ENCODE measurements around the gene LRCH1.

LRCH1 gene

DNA sequence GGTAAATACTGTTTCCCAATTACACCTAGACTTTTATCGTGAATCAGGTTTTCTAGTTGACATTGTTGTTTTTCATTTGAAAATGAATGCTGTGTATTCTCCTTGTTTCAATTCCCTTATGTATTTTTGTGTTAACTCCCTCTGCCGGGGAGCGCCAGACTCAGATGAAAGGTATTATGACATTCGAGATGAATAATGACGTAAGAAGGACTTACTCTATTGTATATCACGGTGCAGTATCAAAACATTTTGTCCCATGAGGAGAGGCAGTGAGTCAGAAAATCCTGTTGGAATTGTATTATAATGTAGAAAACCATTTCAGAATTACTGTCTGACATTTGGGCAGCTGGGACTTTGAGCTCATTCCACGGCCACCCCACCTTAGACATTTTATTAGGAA lies 61.6 kb downstream of the LRCH1 start:
- DNase-seq (ENCODE audit: low read depth in 2 of 2), result no peak

DNA sequence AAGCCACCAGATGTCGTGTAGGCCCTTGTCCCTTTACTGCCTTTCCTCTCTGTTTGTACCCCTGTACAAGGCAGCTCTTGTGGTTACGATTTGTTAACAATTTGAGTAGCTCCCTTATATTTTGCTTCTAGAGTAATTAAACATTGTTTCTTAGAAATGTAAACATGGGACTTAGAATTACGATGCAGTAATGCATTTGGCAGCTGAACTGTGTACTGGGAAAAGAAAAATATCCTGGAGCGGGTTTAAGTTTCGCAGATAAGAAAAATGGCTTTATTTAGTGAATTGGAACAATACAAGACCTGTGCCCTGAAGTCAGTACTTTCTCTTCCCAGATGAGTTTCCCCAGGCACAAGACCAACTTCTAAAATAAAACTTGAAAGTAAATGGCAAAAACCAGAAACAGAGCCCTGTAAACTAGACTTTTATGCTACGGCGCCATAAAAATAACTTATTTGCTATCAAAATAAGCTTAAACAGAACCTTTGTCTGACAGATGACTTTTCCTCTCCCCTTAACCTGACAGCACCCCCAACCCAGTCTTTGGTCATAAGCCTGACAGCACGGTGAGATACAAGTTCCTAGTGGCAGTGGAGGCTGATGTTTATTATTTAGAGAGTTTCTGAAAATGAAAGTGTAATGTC lies 63.0 kb downstream of the LRCH1 start:
- DNase-seq (ENCODE audit: low read depth in 2 of 2), result no peak

DNA sequence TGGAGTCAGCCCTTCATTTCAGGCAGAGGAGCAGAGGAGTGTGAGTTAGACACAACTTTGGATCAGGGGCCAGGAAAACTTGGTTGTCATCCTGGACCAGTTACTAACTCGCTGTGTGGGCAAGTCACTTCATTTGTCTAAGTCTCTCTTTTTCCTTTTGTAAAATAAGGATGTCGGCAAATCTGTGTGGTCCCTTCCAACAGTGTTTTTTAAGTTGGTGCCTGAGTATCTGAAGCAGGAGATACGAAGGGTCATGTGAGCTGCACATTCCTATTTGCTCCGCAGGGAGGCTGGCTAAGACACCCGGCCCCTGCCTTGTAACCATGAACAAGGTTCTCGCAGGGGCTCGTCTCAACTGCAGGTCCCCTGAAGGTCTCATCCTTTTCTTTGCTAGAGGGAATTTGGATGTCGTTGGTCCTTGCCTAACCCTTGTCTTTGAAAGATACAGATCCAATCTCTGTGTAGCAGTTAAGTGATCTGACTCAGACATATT lies 64.3 kb downstream of the LRCH1 start:
- DNase-seq (ENCODE audit: low read depth in 2 of 2), result no peak

DNA sequence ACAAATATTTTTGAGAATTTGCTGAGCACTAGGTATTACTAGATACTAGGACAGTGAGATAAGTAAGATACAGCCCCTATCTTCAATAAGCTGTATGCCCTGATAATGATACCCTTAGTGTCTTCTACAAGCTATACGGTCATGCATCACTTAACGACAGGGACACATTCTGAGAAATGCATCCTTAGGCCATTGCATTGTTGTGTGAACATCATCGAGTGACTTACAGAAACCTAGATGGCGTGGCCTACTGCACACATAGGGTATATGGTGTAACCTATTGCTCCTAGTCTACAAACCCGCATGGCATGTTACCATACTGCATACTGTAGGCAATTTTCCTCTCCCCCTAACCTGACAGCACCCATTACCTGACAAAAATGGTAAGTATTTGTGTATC lies 64.9 kb downstream of the LRCH1 start:
- DNase-seq (ENCODE audit: low read depth in 2 of 2), result no peak

DNA sequence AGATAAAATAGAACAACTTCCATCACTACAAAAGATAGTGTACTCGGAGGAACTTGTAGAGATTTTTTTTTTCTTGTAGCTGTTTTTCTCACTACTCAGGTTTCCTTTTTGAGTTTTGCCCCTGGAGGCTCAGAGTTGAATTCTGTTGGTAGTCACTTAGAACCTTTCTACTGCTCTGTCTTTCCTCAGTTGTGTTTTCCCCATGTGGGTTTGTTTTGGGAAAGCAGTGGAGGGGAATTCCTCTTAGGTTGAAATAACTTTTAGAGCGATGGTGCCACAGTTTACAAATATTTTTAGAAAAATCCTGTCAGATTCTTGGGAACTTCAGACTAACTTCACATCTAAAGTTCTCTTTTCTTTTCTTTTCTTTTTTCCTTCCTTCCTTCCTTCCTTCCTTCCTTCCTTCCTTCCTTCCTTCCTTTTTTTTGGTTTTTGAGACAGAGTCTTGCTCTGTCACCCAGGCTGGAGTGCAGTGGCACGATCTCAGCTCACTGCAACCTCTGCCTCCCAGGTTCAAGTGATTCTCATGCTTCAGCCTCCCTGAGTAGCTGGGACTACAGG lies 65.8 kb downstream of the LRCH1 start:
- DNase-seq (ENCODE audit: low read depth in 2 of 2), result no peak

DNA sequence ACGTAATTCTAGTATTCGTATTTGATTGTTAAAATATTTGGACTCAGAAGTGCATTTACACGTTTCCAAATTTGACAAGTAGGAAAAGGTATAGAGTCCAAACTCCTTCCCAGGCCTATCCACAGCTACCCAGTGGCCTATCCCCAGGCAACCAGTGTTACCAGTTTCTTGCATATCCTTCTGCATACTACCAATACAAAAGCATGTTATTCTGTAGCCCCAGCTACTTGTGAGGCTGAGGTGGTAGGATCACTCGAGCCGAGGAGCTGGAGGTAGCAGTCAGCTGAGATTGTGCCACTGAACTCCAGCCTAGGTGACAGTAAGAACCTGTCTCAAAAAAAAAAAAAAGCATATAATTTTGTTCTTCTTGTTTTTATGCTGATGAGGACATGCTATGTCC lies 67.1 kb downstream of the LRCH1 start:
- DNase-seq (ENCODE audit: low read depth in 2 of 2), result no peak

DNA sequence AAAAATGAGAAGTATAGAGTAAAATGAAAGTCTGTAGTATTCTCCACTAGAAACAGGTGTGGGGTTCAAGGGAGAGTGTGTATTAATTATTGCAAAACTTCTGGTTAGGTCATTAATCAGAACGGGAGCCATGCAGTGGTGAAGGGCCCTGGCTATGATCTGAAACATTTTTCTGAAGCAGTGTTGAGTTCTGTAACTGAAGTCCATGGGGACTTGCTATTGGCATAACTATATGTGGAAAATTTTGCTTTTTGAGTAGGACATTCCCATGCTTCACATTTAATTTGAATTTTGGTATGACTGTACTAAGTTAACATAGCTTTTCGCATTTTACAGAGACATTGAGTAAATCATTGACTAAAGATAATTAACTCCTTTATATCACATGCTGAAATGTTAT lies 67.5 kb downstream of the LRCH1 start:
- no peak for DNase-seq (ENCODE audit: low read depth in 2 of 2)

DNA sequence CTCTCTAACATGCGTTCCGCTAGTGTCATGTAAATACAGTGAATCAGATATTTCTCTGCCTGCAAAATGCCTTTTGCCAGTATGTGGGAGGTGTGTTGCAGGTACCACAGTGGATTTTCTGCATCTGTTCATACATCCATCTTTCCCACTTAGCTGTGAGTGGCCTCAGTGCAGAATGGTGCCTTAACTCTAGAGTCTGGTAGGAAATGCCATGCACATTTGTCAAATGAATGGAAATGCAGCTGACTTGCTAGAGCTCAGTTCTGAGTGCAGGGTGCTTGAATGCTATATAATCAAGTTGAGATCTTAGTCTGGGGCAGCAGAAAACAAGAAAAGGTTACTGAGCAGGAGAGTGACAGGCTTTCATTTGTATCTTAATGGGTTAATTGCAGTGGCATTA lies 68.2 kb downstream of the LRCH1 start:
- DNase-seq (ENCODE audit: low read depth in 2 of 2), result no peak

DNA sequence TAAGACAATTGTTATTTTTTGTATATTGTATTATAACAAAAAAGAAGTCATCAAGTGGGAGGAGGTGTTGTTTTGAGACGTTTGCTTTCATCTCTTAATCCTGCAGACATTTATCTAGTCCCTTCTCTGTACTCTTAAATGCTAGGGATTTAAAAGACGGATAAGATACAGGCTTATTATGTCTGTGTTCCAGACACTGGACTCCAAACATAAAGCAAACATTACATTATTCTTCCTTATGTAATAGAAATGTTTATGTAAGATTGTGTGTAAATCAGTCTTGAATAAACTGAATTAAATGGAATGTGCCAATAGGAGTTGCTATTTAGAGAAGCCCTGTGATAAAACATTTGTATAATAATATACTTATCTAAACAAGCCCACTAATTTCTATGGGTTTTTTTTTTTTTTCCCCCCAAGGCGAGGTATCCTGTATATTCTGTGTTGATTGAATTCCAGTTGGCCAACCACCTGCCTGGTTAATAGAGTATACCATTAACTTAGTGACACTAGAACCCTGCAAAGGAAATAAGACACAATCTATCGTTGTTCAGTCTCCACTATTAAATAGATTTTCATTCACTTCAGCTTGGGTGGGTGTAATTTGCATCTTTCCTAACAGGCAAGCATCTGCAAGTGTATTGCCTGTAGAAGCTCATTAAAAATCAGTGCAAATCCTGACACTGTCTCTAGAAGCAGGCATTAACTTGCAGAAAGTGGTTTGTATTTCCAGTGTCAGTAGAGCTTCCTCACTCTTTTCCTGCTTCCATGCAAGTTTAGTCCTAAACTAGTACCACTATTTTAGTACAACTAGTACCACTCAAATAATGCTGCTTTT lies 69.0 kb downstream of the LRCH1 start:
- DNase-seq (ENCODE audit: low read depth in 2 of 2), result no peak

DNA sequence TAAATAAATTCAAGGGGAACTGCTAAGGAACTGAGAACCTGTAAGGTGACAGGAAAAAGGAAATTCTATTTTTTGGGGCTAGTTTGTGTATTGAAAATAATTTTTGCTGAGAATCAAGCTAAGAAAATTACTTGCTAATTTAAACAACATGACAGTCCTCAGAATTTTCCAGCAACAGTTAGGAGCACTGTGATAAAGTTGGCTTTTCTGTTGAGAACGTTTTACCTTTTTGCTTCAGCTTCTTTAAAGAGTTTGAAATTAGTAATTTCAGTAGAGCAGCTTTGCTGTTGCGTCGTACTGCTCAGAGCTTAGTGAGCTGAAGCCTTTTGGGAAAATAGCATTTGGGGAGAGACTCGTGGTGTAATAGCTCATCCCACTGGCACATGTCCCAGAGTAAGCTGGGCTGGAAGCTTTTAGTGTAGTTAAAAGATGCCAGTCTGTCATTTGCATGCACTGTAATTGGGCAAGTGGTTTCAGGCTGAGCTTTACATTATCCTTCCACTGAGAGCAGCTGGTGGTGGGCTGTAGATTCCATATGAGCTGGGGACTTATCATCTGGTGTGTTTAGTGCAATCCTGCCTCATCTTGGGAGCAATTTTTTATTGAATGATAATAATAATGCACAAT lies 69.8 kb downstream of the LRCH1 start:
- DNase-seq (ENCODE audit: low read depth in 2 of 2), result no peak

DNA sequence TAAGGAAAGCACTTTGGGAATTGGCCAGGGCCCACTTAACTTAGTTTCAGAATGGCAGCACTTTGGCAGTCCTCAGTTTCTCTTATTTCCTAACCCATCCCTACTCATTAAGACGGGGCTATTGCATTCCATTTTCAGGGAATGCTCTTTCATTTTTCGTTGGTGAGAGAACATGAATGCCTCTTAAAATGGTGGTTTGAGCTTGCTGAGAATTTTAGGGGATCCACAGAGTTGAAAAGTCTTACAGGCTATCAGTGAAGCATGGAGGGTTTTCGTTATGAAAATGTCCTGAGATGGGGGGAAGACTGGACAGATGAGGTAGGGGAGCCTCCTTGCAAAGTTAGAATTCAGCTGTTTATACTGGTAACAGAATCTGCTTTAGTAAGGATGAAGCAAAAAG lies 71.4 kb downstream of the LRCH1 start:
- no peak for DNase-seq (ENCODE audit: low read depth in 2 of 2)

DNA sequence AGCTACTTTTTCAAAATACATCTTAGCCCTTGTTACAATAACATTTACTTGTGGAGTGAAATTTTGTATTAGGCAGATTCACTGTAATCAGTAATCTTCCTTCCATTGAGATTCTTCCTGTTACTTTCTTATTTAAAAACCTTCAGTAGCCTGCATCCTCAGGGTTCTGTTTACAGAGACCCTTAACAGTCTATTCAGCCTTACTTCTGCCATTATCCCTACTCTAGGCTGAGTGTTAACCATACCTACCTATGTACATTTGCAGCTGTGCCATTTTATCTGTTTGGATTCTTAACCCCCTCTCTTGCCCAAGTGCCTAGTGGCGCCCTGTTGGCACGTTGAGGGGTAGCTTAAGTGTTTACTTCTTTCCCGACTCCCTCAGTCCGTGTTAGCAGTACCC lies 71.9 kb downstream of the LRCH1 start:
- no peak for DNase-seq (ENCODE audit: low read depth in 2 of 2)

DNA sequence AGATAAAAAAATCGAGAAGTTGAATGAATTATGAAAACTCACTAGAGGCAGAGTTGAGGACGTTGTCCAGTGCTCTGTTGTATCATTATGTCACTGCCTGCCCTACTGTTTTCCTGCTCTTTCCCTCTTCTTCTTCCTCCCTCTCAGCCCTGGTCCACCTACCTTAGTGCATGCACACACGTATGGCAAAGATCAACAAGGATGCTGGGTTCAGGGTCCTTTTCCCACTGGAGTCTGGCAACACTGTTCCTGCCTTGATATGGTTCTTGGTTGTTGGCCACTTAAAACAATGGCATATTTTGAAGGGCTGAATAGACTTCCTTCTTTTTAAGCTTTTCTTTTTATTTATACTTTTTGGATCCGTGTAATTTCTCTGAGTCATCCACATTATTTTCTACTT lies 74.5 kb downstream of the LRCH1 start:
- DNase-seq (ENCODE audit: low read depth in 2 of 2), result no peak

DNA sequence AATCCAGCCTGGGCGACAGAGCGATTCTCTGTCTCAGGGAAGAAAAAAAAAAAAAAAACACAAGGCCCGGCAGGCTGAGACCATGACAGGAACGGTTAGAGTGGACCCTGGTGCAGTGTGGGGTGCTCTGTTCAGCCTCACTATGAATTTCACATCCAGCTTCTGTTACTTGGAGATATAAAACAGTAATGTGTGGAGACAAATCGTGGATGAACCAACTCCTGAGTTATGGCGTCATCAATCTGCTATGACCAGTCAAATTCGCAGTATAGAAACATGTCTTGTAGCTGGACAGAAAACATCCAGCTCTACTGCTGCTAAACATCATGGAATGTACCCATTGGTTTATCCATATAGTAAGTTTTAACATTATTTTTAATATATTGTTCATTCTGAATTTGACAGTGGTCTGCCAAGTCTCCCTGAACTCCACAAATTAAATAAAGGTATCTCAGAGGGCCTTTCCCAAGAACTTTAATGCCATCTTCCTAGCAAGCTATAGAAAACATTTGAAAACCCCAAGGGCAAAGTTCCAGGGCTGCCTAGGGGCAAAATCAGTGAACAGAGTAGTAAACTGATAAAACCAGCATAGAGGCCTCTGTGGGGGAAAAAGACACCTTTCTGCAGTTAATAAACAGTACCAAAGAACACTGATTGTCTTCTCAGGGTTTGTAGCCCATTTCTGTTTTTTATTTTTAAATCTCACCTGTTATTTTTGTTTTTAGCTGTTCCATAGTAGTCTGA lies 75.8 kb downstream of the LRCH1 start:
- no peak for DNase-seq (ENCODE audit: low read depth in 2 of 2)

DNA sequence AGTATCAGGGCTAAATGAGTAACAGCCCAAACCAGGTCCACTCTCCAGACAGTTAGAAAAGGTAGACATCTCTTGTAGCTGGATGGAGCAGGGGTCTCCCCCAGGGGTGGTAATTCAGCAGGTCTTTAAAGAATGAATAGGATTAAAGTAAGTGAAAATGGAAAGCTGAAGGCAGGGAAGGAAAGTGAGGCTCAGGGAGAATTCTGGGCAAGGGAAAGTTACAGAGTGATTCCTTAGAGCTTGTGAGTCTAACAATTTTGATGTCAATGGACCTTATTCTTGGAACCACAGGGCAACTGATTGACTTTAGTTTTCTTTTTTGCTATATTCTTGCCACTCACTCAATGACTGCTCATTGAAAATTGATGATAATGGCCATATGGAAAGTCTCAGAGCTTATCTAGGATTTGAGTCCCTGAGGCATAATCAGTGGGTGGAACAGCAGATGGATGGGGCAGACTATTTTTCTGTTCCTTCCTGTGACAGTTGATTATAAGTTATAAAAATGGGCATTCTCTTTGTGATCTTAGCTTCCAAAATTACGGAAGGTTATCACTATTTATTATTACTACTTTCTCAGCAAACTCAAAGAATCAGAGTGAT lies 76.9 kb downstream of the LRCH1 start:
- no peak for DNase-seq (ENCODE audit: low read depth in 2 of 2)

DNA sequence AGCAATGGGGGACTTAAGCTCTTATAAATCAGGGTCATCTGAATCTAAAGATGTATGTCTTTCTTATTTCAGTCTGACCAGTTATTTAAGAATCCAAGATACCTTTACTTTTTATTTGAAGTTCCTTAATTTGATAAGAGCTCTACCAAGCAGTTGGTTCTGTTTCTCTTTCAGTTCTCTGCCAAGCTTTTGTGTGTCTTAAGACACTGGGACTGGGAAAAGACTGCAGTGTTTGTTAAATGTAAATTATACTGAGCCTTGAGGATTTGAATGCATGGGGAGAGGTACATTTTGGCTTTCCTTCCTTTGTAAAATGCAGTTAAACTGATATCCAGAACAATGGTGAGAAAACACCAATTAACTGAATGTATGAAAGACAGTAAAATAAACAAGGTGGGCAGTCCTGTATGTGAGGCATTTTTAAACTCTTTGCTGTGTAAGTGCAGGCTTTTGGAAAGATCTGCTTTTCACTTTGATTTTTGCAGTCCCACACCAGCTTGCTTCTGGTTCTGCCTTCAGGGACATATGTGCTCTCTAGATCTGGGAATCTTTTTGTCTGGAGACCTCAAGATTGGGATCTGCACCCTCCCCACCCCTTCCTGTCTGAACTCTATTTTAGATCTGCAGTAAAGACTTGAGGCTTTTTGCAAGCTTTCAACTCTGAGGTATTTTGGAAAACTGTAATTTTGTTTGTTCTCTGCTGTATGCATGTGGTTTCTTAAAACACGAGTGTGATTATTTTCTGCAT lies 77.6 kb downstream of the LRCH1 start:
- no peak for DNase-seq (ENCODE audit: low read depth in 2 of 2)

DNA sequence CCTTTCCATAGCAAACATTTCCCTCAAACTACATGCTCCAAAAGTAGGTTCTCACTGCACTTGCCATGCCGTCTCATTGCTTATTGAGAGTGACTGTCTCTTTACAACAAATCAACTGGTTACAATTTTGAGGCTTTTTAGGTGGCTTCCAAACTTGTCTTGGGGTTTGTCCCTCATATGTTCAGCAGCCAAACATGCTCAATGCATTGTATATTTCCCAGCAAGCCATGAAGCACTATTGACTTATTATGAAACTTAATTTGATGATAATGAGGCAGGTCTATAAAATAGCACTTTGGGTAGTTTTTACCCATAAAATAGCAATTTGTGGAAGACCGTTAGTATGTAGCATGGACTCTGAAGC lies 78.2 kb downstream of the LRCH1 start:
- no peak for DNase-seq (ENCODE audit: low read depth in 2 of 2)

DNA sequence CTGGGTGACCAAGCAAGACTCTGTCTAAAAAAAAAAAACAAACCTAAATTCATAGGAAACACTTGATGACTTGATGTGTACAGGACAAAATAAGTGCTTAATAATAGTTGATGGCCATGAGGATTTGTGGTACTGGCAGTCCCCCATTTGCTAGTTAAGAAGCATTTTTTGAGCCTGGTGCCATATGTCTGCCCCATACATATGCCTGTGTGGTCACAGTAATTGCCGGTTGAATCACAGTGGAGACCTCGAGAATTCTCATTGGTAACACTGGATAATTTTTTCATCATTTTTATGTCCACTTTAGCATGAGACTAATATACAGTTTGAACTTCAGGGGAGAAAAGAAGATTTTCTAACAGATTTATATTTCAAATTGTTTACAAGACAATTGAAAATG lies 79.2 kb downstream of the LRCH1 start:
- DNase-seq (ENCODE audit: low read depth in 2 of 2), result no peak

DNA sequence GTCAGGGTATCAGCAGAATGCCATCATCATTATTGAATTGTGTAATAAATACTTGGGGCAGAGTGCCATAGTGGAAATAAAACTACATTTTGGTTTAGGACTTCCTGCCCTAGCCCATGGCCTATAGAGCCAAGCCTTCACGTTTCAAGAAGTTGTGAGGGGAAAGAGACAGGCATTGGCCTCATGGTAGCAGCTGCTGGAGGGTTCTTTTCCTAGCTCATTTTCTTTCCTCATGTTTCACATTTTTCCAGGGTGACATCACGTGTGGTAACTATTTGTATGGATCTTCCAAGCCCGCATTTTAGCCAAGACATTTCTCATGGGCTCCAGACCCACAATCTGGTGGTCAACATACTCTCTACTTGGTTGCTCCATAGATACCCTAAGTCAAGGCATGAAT lies 80.4 kb downstream of the LRCH1 start:
- DNase-seq (ENCODE audit: low read depth in 2 of 2), result no peak

DNA sequence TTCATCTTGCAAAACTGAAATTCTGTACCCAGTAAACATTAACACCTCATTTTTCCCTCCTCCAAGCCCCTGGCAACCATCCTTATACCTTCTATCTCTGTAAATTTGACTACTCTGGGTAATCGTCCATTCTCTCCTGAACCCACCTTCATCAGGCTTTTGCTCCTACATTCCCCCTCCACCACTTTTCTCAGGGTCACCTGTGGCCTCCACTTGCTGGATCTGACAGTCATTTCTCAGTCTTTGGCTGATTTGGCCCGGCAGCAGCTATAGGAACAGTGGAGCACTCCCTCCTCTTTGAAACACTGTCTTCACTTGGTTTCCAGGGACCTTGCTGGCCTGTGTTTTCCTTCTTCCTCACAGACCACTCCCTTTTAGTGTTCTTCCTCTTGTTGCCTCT lies 83.5 kb downstream of the LRCH1 start:
- DNase-seq (ENCODE audit: low read depth in 2 of 2), result no peak

DNA sequence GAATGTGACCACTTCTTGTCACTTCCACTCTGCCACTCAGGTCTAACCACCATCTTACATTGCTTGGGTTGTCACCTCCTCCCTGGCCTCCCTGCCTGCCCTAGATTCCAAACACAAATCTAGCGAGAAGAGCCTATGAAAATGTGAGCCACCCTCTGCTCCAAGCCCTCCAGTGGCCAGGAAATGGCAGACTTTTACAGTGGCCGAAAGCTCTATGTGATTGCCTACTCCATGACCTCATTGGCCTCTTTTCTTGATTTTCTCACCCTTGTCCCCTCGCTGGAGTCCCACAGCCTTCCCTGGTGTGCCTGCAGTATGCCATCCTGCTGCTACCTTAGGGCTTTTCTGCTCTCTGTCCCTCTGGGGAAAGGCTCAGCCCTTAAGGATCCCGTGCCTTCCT lies 84.2 kb downstream of the LRCH1 start:
- no peak for DNase-seq (ENCODE audit: low read depth in 2 of 2)
